K562 (cell line): Measurements from ENCODE around the gene SRGAP3.

ENCODE experiments used
- BCLAF1 ChIP-seq, 2 experiments: fragments of 450-650 bp in 1 of 2; IDR thresholded peaks; 2 replicates each; pipeline ENCODE4 v1.6.1; 2011 to 2017; ENCODE audit warnings: low read depth in 2 of 2, antibody characterized with exemption in 1 of 2, borderline replicate concordance in 1 of 2, low read length in 1 of 2, mild to moderate bottlenecking in 1 of 2, mixed read lengths in 1 of 2; ENCODE audit not compliant: control insufficient read depth in 1 of 2
- CTCF ChIP-seq, 3 experiments: IDR thresholded peaks in 2 of 3; conservative IDR thresholded peaks in 1 of 3; 2 replicates each; pipeline ENCODE4 v1.5.1; 2011 to 2012; ENCODE audit warnings: low read length in 3 of 3, mild to moderate bottlenecking in 3 of 3, control low read depth in 2 of 3, improper control_type of control experiment in 1 of 3, inconsistent platforms in 1 of 3, low read depth in 1 of 3, mixed read lengths in 1 of 3, moderate library complexity in 1 of 3; ENCODE audit not compliant: insufficient read depth in 2 of 3
- FOXM1 ChIP-seq, 2 experiments: fragments of 450-650 bp in 1 of 2; sonication (generic) in 1 of 2; formaldehyde crosslinking in 1 of 2; IDR thresholded peaks; 2 replicates each; pipeline versions ENCODE4 v1.6.1 to v1.9.0; 2017 to 2022; ENCODE audit warnings: low read depth in 2 of 2, mild to moderate bottlenecking in 2 of 2, missing genetic modification reagents in 1 of 2, moderate library complexity in 1 of 2
- RB1 ChIP-seq: fragments of 450-650 bp; IDR thresholded peaks from 2 replicates; pipeline ENCODE4 v1.6.1; 2017; ENCODE audit warnings: low read depth, mild to moderate bottlenecking
- SP2 ChIP-seq: IDR thresholded peaks from 2 replicates; pipeline ENCODE4 v1.6.1; 2011; ENCODE audit warnings: mild to moderate bottlenecking, low read depth, low read length, moderate library complexity; ENCODE audit not compliant: poor library complexity, severe bottlenecking; ENCODE audit errors: extremely low read depth
- ZBTB8A ChIP-seq: fragments of 450-650 bp; IDR thresholded peaks from 2 replicates; pipeline ENCODE4 v1.6.1; 2018; ENCODE audit warnings: mild to moderate bottlenecking, moderate library complexity; ENCODE audit not compliant: partially characterized antibody
- ZFP36 ChIP-seq: fragments of 150-350 bp; IDR thresholded peaks from 2 replicates; pipeline ENCODE4 v1.6.1; 2018; ENCODE audit warnings: low read length, low read depth; ENCODE audit not compliant: partially characterized antibody
- ZNF274 ChIP-seq: IDR thresholded peaks from 2 replicates; pipeline ENCODE4 v1.6.1; 2011; ENCODE audit warnings: low read depth, mild to moderate bottlenecking, low read length, moderate library complexity, borderline replicate concordance
- ZNF507 ChIP-seq: conservative IDR thresholded peaks from 2 replicates; pipeline ENCODE4 v1.6.1; 2017; ENCODE audit warnings: missing genetic modification characterization, missing compliant biosample characterization
- ZNF785 ChIP-seq: fragments of 250-450 bp; sonication (Bioruptor Pico); IDR thresholded peaks from 2 replicates; pipeline ENCODE4 v1.4.0; 2020; ENCODE audit warnings: mild to moderate bottlenecking
- TF ChIP-seq, protein P1 (sequence below): sonication (generic); formaldehyde crosslinking; IDR thresholded peaks from 2 replicates; pipeline ENCODE4 v1.8.1; 2022; ENCODE audit warnings: missing genetic modification reagents
- TF ChIP-seq, protein P2 (sequence below), 3 experiments: fragments of 200-800 bp in 1 of 3; fragments of 250-450 bp in 1 of 3; fragments of 450-650 bp in 1 of 3; sonication (Bioruptor Pico) in 1 of 3; sonication (Bioruptor generic) in 1 of 3; formaldehyde crosslinking in 1 of 3; IDR thresholded peaks; 2 replicates each; pipeline versions ENCODE4 v1.6.1 to v1.8.0; 2016 to 2022; ENCODE audit warnings: mild to moderate bottlenecking in 2 of 3, missing genetic modification characterization in 2 of 3, missing compliant biosample characterization in 1 of 3, moderate library complexity in 1 of 3

DNA sequence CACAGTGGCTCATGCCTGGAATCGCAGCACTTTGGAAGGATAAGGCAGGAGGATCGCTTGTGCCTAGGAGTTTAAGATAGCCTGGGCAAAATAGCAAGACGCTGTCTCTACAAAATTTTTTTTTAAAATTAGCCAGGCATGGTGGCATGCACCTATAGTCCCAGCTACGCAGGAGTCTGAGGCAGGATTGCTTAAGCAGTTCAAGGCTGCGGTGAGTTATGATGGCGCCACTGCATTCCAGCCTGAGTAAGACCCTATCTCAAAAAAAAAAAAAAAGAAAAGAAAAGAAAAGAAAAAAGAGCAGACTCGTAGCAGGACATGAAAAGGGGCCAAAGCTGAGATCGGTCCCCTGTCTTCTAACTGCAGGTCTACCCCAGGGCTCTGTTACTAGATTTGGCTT is 18.9 kb downstream of the SRGAP3 start:
- TF ChIP-seq ZFP36 = no peak
- no peak for TF ChIP-seq ZNF785 (CRISPR knock-in tag)
- TF ChIP-seq CTCF (IDR thresholded peaks at IDR 0.05 in 2 of 3, conservative IDR thresholded peaks at IDR 0.05 in 1 of 3; ENCODE audit: insufficient read depth in 2 of 3, low read depth in 1 of 3, low read length in 3 of 3) = no peak
- TF ChIP-seq FOXM1 (IDR thresholded peaks at IDR 0.05; ENCODE audit: low read depth) = no peak
- TF ChIP-seq FOXM1 (CRISPR knock-in tag; IDR thresholded peaks at IDR 0.05; ENCODE audit: low read depth) = no peak
- no peak for TF ChIP-seq RB1
- TF ChIP-seq, protein P1, sequence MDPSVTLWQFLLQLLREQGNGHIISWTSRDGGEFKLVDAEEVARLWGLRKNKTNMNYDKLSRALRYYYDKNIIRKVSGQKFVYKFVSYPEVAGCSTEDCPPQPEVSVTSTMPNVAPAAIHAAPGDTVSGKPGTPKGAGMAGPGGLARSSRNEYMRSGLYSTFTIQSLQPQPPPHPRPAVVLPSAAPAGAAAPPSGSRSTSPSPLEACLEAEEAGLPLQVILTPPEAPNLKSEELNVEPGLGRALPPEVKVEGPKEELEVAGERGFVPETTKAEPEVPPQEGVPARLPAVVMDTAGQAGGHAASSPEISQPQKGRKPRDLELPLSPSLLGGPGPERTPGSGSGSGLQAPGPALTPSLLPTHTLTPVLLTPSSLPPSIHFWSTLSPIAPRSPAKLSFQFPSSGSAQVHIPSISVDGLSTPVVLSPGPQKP (CRISPR knock-in tag) = no peak
- TF ChIP-seq ZBTB8A = no peak
- no peak for TF ChIP-seq ZNF274
- TF ChIP-seq, protein P2, sequence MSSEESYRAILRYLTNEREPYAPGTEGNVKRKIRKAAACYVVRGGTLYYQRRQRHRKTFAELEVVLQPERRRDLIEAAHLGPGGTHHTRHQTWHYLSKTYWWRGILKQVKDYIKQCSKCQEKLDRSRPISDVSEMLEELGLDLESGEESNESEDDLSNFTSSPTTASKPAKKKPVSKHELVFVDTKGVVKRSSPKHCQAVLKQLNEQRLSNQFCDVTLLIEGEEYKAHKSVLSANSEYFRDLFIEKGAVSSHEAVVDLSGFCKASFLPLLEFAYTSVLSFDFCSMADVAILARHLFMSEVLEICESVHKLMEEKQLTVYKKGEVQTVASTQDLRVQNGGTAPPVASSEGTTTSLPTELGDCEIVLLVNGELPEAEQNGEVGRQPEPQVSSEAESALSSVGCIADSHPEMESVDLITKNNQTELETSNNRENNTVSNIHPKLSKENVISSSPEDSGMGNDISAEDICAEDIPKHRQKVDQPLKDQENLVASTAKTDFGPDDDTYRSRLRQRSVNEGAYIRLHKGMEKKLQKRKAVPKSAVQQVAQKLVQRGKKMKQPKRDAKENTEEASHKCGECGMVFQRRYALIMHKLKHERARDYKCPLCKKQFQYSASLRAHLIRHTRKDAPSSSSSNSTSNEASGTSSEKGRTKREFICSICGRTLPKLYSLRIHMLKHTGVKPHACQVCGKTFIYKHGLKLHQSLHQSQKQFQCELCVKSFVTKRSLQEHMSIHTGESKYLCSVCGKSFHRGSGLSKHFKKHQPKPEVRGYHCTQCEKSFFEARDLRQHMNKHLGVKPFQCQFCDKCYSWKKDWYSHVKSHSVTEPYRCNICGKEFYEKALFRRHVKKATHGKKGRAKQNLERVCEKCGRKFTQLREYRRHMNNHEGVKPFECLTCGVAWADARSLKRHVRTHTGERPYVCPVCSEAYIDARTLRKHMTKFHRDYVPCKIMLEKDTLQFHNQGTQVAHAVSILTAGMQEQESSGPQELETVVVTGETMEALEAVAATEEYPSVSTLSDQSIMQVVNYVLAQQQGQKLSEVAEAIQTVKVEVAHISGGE (CRISPR knock-in tag; IDR thresholded peaks at IDR 0.05) = no peak
- no peak for TF ChIP-seq SP2
- TF ChIP-seq ZNF507 = no peak
- no peak for TF ChIP-seq BCLAF1 (IDR thresholded peaks at IDR 0.05; ENCODE audit: borderline replicate concordance in 1 of 2, control insufficient read depth in 1 of 2, low read depth in 2 of 2, low read length in 1 of 2)
